Measurements from ENCODE around the gene PLEKHG1.

Gene PLEKHG1

GRCh38 chr6:150620763-150621162 lies 21.1 kb downstream of the PLEKHG1 start:
- FAIRE-seq, result no peak

GRCh38 chr6:150622476-150622875 lies 22.8 kb downstream of the PLEKHG1 start:
- no peak for FAIRE-seq

GRCh38 chr6:150622941-150623874 lies 23.5 kb downstream of the PLEKHG1 start:
- FAIRE-seq, result no peak

- FAIRE-seq, result no peak
Measured at GRCh38 chr6:150624191-150624590, 24.5 kb downstream of the PLEKHG1 start.

GRCh38 chr6:150625927-150626326 lies 26.2 kb downstream of the PLEKHG1 start:
- FAIRE-seq, result no peak

GRCh38 chr6:150627154-150627553 lies 27.5 kb downstream of the PLEKHG1 start:
- FAIRE-seq, result no peak

GRCh38 chr6:150627585-150628025 lies 27.9 kb downstream of the PLEKHG1 start:
- FAIRE-seq, result no peak

- no peak for FAIRE-seq
Measured at GRCh38 chr6:150628908-150629307, 29.2 kb downstream of the PLEKHG1 start.

GRCh38 chr6:150631283-150631983 lies 31.7 kb downstream of the PLEKHG1 start:
- FAIRE-seq, result no peak

GRCh38 chr6:150631984-150632642 lies 32.4 kb downstream of the PLEKHG1 start:
- no peak for FAIRE-seq

GRCh38 chr6:150632785-150633485 lies 33.2 kb downstream of the PLEKHG1 start:
- no peak for FAIRE-seq

- no peak for FAIRE-seq
Measured at GRCh38 chr6:150633486-150633834, 33.8 kb downstream of the PLEKHG1 start.

GRCh38 chr6:150634176-150634963 lies 34.7 kb downstream of the PLEKHG1 start:
- FAIRE-seq, result no peak

GRCh38 chr6:150634964-150635292 lies 35.2 kb downstream of the PLEKHG1 start:
- no peak for FAIRE-seq

- FAIRE-seq, result no peak
Measured at GRCh38 chr6:150635906-150636514, 36.3 kb downstream of the PLEKHG1 start.

- FAIRE-seq, result no peak
Measured at GRCh38 chr6:150636808-150637207, 37.1 kb downstream of the PLEKHG1 start.

- no peak for FAIRE-seq
Measured at GRCh38 chr6:150637266-150637665, 37.6 kb downstream of the PLEKHG1 start.

GRCh38 chr6:150638267-150638666 lies 38.6 kb downstream of the PLEKHG1 start:
- FAIRE-seq, result no peak

- FAIRE-seq, result no peak
Measured at GRCh38 chr6:150638765-150639164, 39.1 kb downstream of the PLEKHG1 start.

GRCh38 chr6:150639823-150640331 lies 40.2 kb downstream of the PLEKHG1 start:
- FAIRE-seq, result no peak

GRCh38 chr6:150640556-150641209 lies 41.0 kb downstream of the PLEKHG1 start:
- no peak for FAIRE-seq
